CD8-positive, alpha-beta memory T cell (primary cell): Measurements from ENCODE around the gene DDHD1. TPM values are rescaled to one million over a fixed set of nuclear protein-coding genes. Genes with fewer than 3 reads are reported as not detected.
A peak's percentile ranks its signal among the peaks of the same experiment; 100 is the strongest.
"Not testable (repeated sequence)": the region's sequence is repeated elsewhere in the genome, so short reads cannot be mapped to it uniquely, and the experiment has no call there.

Source experiments
- CTCF ChIA-PET: fragments of 350-600 bp; sonication (Branson Sonifier 250); formaldehyde crosslinking; loops from one replicate; lab custom pipeline; 2021; ENCODE audit warnings: antibody characterized with exemption; lab: Charles Lee
- POLR2A ChIA-PET: fragments of 350-600 bp; sonication (Branson Sonifier 250); formaldehyde crosslinking; loops from one replicate; lab custom pipeline; 2021; ENCODE audit warnings: antibody characterized with exemption; lab: Charles Lee
- DNase-seq, 5 donors: peaks; one replicate each; pipeline versions ENCODE4 v3.0.0 to v3.0.0-alpha.2; 2020 to 2022; ENCODE audit warnings: mixed read lengths in 1 of 5
- H3K27ac ChIP-seq: one replicate; pipeline ENCODE4 v1.7.0; 2013; ENCODE audit warnings: low read depth, mild to moderate bottlenecking, low read length, moderate library complexity
- H3K27me3 ChIP-seq: 2 replicates; pipeline ENCODE4 v1.7.0; 2013; ENCODE audit warnings: low read length, mild to moderate bottlenecking; ENCODE audit not compliant: insufficient read depth, poor library complexity, severe bottlenecking
- H3K36me3 ChIP-seq: 2 replicates; pipeline ENCODE4 v1.7.0; 2013; ENCODE audit warnings: mild to moderate bottlenecking, low read length, moderate library complexity; ENCODE audit not compliant: insufficient read depth
- H3K4me1 ChIP-seq: 2 replicates; pipeline ENCODE4 v1.7.0; 2013; ENCODE audit warnings: mild to moderate bottlenecking, low read length, moderate library complexity; ENCODE audit not compliant: insufficient read depth
- H3K4me3 ChIP-seq: 2 replicates; pipeline ENCODE4 v1.7.0; 2013; ENCODE audit warnings: mild to moderate bottlenecking, low read length
- H3K9me3 ChIP-seq: 2 replicates; pipeline ENCODE4 v1.7.0; 2013; ENCODE audit warnings: mild to moderate bottlenecking, low read length
- H3K27ac Mint-ChIP-seq, 8 donors: one replicate each; pipeline ENCODE4 v1.8.0; 2020 to 2021; ENCODE audit warnings: mixed read lengths in 8 of 8, mild to moderate bottlenecking in 6 of 8, inconsistent platforms in 3 of 8, moderate library complexity in 3 of 8
- H3K27me3 Mint-ChIP-seq, 2 donors: one replicate each; pipeline ENCODE4 v1.8.0; 2020 to 2021; ENCODE audit warnings: mixed read lengths in 2 of 2, mild to moderate bottlenecking in 1 of 2, moderate library complexity in 1 of 2
- H3K36me3 Mint-ChIP-seq, 3 donors: one replicate each; pipeline ENCODE4 v1.8.0; 2020 to 2021; ENCODE audit warnings: mixed read lengths in 3 of 3, inconsistent platforms in 1 of 3, mild to moderate bottlenecking in 1 of 3
- H3K4me1 Mint-ChIP-seq, 3 donors: one replicate each; pipeline ENCODE4 v1.8.0; 2020 to 2021; ENCODE audit warnings: mixed read lengths in 3 of 3, inconsistent platforms in 1 of 3, mild to moderate bottlenecking in 1 of 3
- H3K4me3 Mint-ChIP-seq, 7 donors: one replicate each; pipeline ENCODE4 v1.8.0; 2020 to 2021; ENCODE audit warnings: mixed read lengths in 7 of 7, mild to moderate bottlenecking in 6 of 7, moderate library complexity in 4 of 7, inconsistent platforms in 2 of 7
- H3K9me3 Mint-ChIP-seq, 5 donors: one replicate each; pipeline ENCODE4 v1.8.0; 2020 to 2022; ENCODE audit warnings: mixed read lengths in 5 of 5, mild to moderate bottlenecking in 3 of 5, moderate library complexity in 2 of 5, inconsistent platforms in 1 of 5
- polyA plus RNA-seq: library from polyadenylated mRNA; unstranded; fragments of 300-500 nt; fragmentation: Illumina TruSeq; gene quantifications from one replicate; pipeline ENCODE4 v1.2.3, GENCODE V29; 2021
- total RNA-seq, 2 experiments: library from RNA; stranded (reverse); gene quantifications; one replicate each; pipeline ENCODE4 v1.2.3, GENCODE V29; 2021

The DDHD1 gene
- total and polyA plus RNA-seq, 3 experiments from 2014 or later, result 7.6 to 53.8 (median 51.8) TPM

DNA sequence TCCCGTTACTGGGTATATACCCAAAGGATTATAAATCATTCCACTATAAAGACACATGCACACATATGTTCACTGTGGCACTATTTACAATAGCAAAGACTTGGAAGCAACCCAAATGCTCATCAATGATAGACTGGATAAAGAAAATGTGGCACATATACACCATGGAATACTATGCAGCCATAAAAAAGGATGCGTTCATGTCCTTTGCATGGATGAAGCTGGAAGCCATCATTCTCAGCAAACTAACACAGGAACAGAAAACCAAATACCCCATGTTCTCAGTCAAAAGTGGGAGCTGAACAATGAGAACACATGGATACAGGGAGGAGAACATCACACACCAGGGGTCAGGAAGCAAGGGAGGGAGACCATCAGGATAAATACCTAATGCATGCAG is 31.7 kb downstream of the DDHD1 start:
- H3K27ac Mint-ChIP-seq, CTCF ChIA-PET, POLR2A ChIA-PET: not testable (repeated sequence)

DNA sequence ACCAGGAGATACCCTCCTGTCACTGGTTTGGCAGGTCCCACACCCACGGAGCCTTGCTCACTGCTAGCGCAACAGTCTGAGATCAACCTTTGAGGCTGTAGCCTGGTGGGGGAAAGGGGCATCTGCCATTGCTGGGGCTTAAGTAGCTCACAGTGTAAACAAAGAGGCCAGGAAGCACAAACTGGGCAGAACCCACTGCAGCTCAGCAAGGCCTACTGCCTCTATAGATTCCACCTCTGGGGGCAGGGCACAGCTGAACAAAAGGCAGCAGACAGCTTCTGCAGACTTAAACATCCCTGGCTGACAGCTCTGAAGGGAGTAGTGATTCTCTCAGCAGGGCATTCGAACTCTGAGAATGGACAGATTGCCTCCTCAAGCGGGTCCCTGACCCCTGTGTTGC is 35.6 kb downstream of the DDHD1 start:
- Mint-ChIP-seq H3K36me3 (peaks cover 6 to 10% (median 9%) of the 10 kb centered on the region in 3 donors), H3K4me1 (peaks cover 58 to 78% (median 76%) of the 10 kb centered on the region in 3 donors)
- H3K9me3 ChIP-seq, H3K27ac ChIP-seq, H3K4me3 Mint-ChIP-seq, H3K27me3 ChIP-seq, H3K4me3 ChIP-seq, H3K27me3 Mint-ChIP-seq, H3K27ac Mint-ChIP-seq, H3K4me1 ChIP-seq, H3K36me3 ChIP-seq, DNase-seq, H3K9me3 Mint-ChIP-seq: not testable (repeated sequence)
- CTCF ChIA-PET, result interaction anchor here (1.3 to 2.6 kb wide), 3 partner anchors 10 to 100 kb away, joined by 3 to 6 read pairs (median 3); no protein-coding TSS in a partner anchor
- POLR2A ChIA-PET, result interaction anchor here (1.1 kb wide), 1 partner anchor 35 kb away, joined by 3 read pairs; no protein-coding TSS in a partner anchor

More for the DNA sequence above, 31.7 kb downstream of the DDHD1 start:
- not testable (repeated sequence) for H3K27me3 ChIP-seq, H3K4me3 Mint-ChIP-seq, H3K4me3 ChIP-seq, H3K36me3 ChIP-seq, H3K27me3 Mint-ChIP-seq, H3K27ac ChIP-seq, H3K9me3 Mint-ChIP-seq, DNase-seq, H3K9me3 ChIP-seq
- Mint-ChIP-seq H3K36me3 (peaks cover 3 to 10% (median 7%) of the 10 kb centered on the region in 3 donors), H3K4me1 (peaks cover 47 to 71% (median 68%) of the 10 kb centered on the region in 3 donors)
- peaks cover 14% of the 10 kb centered on the region for H3K4me1 ChIP-seq

DNA sequence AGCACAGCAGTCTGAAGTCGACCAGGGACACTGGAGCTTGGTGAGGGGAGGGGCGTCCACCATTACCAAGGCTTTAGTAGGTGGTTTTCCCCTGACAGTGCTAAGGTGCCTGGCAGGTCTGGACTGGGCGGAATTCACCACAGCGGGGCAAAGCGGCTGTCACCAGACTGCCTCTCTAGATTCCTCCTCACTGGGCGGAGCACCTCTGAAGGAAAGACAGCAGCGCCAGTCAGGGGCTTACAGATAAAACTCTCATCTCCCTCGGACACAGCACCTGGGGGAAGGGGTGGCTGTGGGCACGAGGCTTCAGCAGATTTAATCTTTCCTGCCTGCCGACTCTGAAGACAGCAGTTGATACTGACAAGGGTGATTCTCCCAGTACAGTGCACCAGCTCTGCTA is 39.1 kb downstream of the DDHD1 start:
- DNase-seq, result no peak
- Mint-ChIP-seq H3K4me1 (peaks cover 43 to 61% (median 55%) of the 10 kb centered on the region in 3 donors), H3K36me3 (peaks cover 0 to 4% (median 2%) of the 10 kb centered on the region in 3 donors), H3K27ac (peak overlapping the region in 3 of 8 donors; percentile 4 to 32 (median 5)), H3K4me3 (peak overlapping the region in 1 of 7 donors; percentile 11), H3K9me3 (peaks cover 0 to 9% (median 3%) of the 10 kb centered on the region in 5 donors), H3K27me3 (no peaks in the 10 kb centered on the region)
- H3K27me3 ChIP-seq, result no peaks in the 10 kb centered on the region
- POLR2A ChIA-PET, result no interaction called here
- no peaks in the 10 kb centered on the region for H3K9me3 ChIP-seq
- no peak overlapping the region for H3K4me3 ChIP-seq
- H3K4me1 ChIP-seq, result peaks cover 15% of the 10 kb centered on the region
- no peak overlapping the region for H3K27ac ChIP-seq
- no peaks in the 10 kb centered on the region for H3K36me3 ChIP-seq
- CTCF ChIA-PET, result no interaction called here

DNA sequence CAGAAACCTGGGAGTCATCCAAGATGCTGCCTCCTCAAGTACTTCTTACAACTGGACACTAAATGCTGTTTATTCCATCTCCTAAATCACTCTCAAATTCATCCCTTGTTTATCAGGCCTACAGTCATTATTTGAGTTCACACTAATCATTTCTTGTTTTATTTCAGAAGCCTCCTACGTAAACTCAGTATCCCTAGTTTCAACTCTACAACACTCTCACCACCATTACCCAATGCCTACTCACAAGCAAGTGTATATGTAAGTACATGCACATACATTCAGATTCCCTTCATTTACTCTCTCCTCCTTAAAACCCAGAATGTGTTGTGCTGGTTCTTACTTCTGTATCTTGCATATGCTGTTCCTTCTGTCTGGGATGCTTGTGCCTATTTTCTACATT is 43.0 kb downstream of the DDHD1 start:
- Mint-ChIP-seq H3K27ac (no peak overlapping the region), H3K4me1 (peaks cover 12 to 31% (median 24%) of the 10 kb centered on the region in 3 donors), H3K4me3 (no peak overlapping the region), H3K27me3 (no peaks in the 10 kb centered on the region), H3K9me3 (peaks cover 0 to 3% (median 0%) of the 10 kb centered on the region in 5 donors), H3K36me3 (peaks cover 0 to 2% (median 0%) of the 10 kb centered on the region in 3 donors)
- CTCF ChIA-PET, result interaction anchor here (0.6 to 4.2 kb wide), 4 partner anchors 17 to 285 kb away, joined by 3 to 23 read pairs (median 3); partner anchors contain the start of gene DDHD1
- POLR2A ChIA-PET, result interaction anchor here (1.1 to 4.2 kb wide), 2 partner anchors 40 to 43 kb away, joined by 4 to 40 read pairs; partner anchors contain the start of gene DDHD1
- Histone ChIP-seq H3K27me3 (no peaks in the 10 kb centered on the region), H3K9me3 (no peaks in the 10 kb centered on the region), H3K4me1 (peaks cover 30% of the 10 kb centered on the region), H3K27ac (no peak overlapping the region), H3K4me3 (no peak overlapping the region), H3K36me3 (no peaks in the 10 kb centered on the region)
- DNase-seq, result no peak

DNA sequence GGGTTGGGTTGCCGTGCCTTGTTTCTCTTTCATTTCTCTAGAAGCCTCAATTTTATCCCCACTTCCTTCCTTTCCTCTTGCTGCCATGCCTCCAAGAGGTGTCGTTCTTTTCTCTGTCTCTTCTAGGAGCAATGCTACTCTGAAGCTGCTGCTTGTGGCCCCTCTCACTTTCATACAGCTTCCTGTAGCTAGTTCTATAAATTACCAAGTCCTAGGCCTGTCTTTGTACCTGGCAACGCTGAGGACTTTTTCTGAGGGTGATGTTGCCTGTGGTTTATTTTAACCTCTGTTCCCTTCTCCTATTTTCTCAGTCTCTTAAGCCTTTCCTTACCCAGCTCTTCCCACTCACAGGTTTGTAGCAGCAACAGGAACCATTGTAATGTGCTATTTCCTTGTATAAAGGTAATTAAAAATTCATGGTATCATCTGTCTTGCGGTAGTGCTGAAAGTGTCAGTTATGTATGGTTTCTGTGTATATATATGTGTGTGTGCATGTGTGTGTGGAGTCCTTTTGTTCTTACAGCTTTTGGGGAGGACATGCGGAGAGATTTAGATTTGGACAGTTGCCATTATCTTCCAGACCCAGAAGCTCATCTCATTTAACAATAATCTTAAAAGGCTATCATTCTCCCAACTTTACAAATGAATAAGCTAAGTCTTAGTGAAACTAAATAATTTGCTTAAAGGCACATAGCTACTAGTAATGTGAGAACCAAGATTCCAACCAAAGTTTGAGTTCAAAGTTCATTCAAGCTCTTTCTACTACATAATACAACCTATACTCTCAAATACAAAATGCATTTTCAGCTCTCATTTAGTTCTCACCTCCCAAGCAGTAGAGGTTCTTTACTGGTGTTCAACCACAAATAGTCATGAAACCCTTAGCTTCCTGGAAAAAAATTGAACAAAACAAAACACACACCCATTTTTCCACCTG is 43.8 kb downstream of the DDHD1 start:
- peak; percentile 11 to 60 (median 58) for DNase-seq
- peak overlapping the region; percentile 64 for H3K4me3 ChIP-seq
- no peak overlapping the region for H3K4me3 Mint-ChIP-seq
- POLR2A ChIA-PET, result interaction anchor here (1.1 to 4.2 kb wide), 2 partner anchors 41 to 43 kb away, joined by 4 to 40 read pairs; partner anchors contain the start of gene DDHD1
- peaks cover 0 to 3% (median 0%) of the 10 kb centered on the region in 5 donors for H3K9me3 Mint-ChIP-seq
- H3K27me3 Mint-ChIP-seq, result no peaks in the 10 kb centered on the region
- peaks cover 0 to 2% (median 0%) of the 10 kb centered on the region in 3 donors for H3K36me3 Mint-ChIP-seq
- H3K27ac ChIP-seq, result peak overlapping the region; percentile 38
- H3K36me3 ChIP-seq, result no peaks in the 10 kb centered on the region
- no peak overlapping the region for H3K27ac Mint-ChIP-seq
- H3K4me1 ChIP-seq, result peaks cover 30% of the 10 kb centered on the region
- CTCF ChIA-PET, result interaction anchor here (0.6 to 4.2 kb wide), 5 partner anchors 8 to 284 kb away, joined by 3 to 23 read pairs (median 3); partner anchors contain the start of gene DDHD1
- no peaks in the 10 kb centered on the region for H3K9me3 ChIP-seq
- H3K4me1 Mint-ChIP-seq, result peaks cover 7 to 24% (median 17%) of the 10 kb centered on the region in 3 donors
- no peaks in the 10 kb centered on the region for H3K27me3 ChIP-seq

DNA sequence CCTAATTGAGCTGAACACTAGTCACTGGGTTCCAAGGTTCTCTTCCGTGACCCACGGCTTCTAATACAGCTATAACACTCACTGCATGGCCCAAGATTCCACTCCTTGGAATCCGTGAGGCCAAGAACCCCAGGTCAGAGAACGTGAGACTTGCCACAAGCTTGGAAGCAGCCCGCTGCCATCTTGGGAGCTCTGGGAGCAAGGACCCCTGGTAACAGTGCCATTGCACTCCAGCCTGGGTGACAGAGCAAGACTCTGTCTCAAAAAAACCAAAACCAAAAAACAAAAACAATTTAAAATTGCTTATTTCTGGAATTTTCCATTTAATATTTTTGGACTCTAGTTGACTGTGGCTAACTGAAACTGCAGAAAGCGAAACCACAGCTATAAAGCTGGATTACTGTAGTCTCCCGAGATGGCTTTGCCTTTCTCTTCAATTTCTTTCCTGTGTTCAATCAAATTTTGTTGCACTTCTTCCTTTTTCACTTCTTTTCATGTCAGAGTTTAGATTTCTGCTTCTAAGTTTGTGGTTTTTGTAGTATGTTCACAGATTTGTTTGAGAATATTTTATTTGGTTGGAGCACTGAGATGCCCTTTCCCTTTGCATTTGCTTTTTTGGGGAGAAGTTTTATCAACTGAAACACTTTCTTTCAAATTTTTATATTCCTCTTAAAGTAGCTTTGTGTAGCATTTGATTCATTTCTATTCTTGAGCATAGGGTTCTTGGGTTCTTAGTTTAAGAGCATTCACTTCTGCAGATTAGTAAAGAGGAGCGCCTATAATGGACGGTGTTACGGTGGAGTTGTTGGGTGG is 44.6 kb downstream of the DDHD1 start:
- H3K27ac Mint-ChIP-seq, result peak overlapping the region in 1 of 8 donors; percentile 56
- no peaks in the 10 kb centered on the region for H3K9me3 ChIP-seq
- H3K27me3 Mint-ChIP-seq, result no peaks in the 10 kb centered on the region
- H3K27me3 ChIP-seq, result no peaks in the 10 kb centered on the region
- H3K4me1 ChIP-seq, result peaks cover 30% of the 10 kb centered on the region
- ChIA-PET CTCF (interaction anchor here (1.0 to 4.2 kb wide), 3 partner anchors 9 to 44 kb away, joined by 3 to 23 read pairs (median 6); partner anchors contain the start of gene DDHD1), POLR2A (interaction anchor here (1.2 to 4.2 kb wide), 2 partner anchors 41 to 44 kb away, joined by 4 to 40 read pairs; partner anchors contain the start of gene DDHD1)
- H3K4me1 Mint-ChIP-seq, result peaks cover 5 to 25% (median 15%) of the 10 kb centered on the region in 3 donors
- H3K4me3 ChIP-seq, result peak overlapping the region; percentile 64
- peak in 2 of 5 donors; percentile 10 to 41 for DNase-seq
- H3K36me3 Mint-ChIP-seq, result peaks cover 0 to 2% (median 2%) of the 10 kb centered on the region in 3 donors
- peaks cover 0 to 3% (median 0%) of the 10 kb centered on the region in 5 donors for H3K9me3 Mint-ChIP-seq
- H3K4me3 Mint-ChIP-seq, result no peak overlapping the region
- H3K36me3 ChIP-seq, result no peaks in the 10 kb centered on the region
- H3K27ac ChIP-seq, result peak overlapping the region; percentile 38

DNA sequence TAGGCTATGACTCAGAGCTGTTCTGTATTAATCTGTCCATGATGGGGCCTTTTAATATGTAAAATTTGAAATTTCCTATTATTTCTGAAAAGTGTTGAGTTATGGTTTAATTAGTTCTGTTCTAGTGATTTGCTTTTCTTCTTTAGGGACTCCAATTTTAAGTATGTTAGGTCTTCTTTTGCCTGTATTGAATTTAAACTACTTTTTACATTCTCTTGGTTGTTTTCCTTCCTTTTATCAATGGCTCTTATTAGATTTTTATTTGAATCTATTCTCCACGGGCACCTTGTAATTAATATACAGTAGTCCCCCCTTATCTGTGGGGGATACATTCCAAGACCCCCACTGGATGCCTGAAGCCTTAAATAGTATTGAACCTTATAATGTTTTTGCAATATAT is 46.4 kb downstream of the DDHD1 start:
- Histone ChIP-seq H3K9me3 (no peaks in the 10 kb centered on the region), H3K4me1 (peaks cover 30% of the 10 kb centered on the region), H3K27ac (no peak overlapping the region), H3K4me3 (no peak overlapping the region), H3K27me3 (no peaks in the 10 kb centered on the region), H3K36me3 (no peaks in the 10 kb centered on the region)
- ChIA-PET POLR2A (interaction anchor here (4.2 kb wide), 1 partner anchor 46 kb away, joined by 40 read pairs; the partner anchor contains the start of gene DDHD1), CTCF (interaction anchor here (1.3 to 4.2 kb wide), 3 partner anchors 9 to 46 kb away, joined by 3 to 23 read pairs (median 6); partner anchors contain the start of gene DDHD1)
- Mint-ChIP-seq H3K36me3 (peaks cover 7 to 13% (median 9%) of the 10 kb centered on the region in 3 donors), H3K4me1 (peaks cover 7 to 23% (median 15%) of the 10 kb centered on the region in 3 donors), H3K27me3 (no peaks in the 10 kb centered on the region), H3K27ac (peak overlapping the region in 3 of 8 donors; percentile 36 to 76 (median 71)), H3K9me3 (peaks cover 0 to 3% (median 0%) of the 10 kb centered on the region in 5 donors), H3K4me3 (no peak overlapping the region)
- no peak for DNase-seq
